IPS DF 6.9 (cell line): ENCODE data around the gene OPN1MW2.
"Not testable (repeated sequence)": the region's sequence is repeated elsewhere in the genome, so short reads cannot be mapped to it uniquely, and the experiment has no call there.

Experiments
- DNase-seq: peaks from one replicate; pipeline ENCODE4 v3.0.0-alpha.2; 2013; ENCODE audit warnings: low read depth, low spot score
- H3K27ac ChIP-seq: one replicate; pipeline ENCODE4 v1.5.1; 2013; ENCODE audit warnings: low read length, control low read depth
- H3K27me3 ChIP-seq: 2 replicates; pipeline ENCODE4 v1.6.1; 2013; ENCODE audit warnings: mild to moderate bottlenecking, low read length; ENCODE audit not compliant: control insufficient read depth, insufficient read depth
- H3K36me3 ChIP-seq: 2 replicates; pipeline ENCODE4 v1.6.1; 2013; ENCODE audit warnings: low read length; ENCODE audit not compliant: control insufficient read depth, insufficient read depth
- H3K4me1 ChIP-seq: 2 replicates; pipeline ENCODE4 v1.6.1; 2013; ENCODE audit warnings: low read length; ENCODE audit not compliant: control insufficient read depth, insufficient read depth
- H3K4me3 ChIP-seq: 2 replicates; pipeline ENCODE4 v1.5.1; 2013; ENCODE audit warnings: mild to moderate bottlenecking, low read length
- H3K9me3 ChIP-seq: 2 replicates; pipeline ENCODE4 v1.6.1; 2013; ENCODE audit warnings: low read length, inconsistent platforms; ENCODE audit not compliant: control insufficient read depth, insufficient read depth
- WGBS: extraction: QIAGEN DNeasy Blood & Tissue Kit; methylation state at CpG from one replicate; pipeline ENCODE4 v1.1.7; 2013; ENCODE audit warnings: mixed read lengths, missing lambda C conversion rate; ENCODE audit not compliant: insufficient read length, insufficient coverage; 5-methylcytosine and 5-hydroxymethylcytosine counted together

OPN1MW2 gene

GRCh38 chrX:154225292-154225691, 5.7 kb downstream of the OPN1MW2 start:
- not testable (repeated sequence) for H3K4me1 ChIP-seq, H3K36me3 ChIP-seq, H3K9me3 ChIP-seq, DNase-seq, H3K27ac ChIP-seq, H3K4me3 ChIP-seq, H3K27me3 ChIP-seq
- no CpG with 5 or more reads among the region's 6 CpGs for WGBS

DNA sequence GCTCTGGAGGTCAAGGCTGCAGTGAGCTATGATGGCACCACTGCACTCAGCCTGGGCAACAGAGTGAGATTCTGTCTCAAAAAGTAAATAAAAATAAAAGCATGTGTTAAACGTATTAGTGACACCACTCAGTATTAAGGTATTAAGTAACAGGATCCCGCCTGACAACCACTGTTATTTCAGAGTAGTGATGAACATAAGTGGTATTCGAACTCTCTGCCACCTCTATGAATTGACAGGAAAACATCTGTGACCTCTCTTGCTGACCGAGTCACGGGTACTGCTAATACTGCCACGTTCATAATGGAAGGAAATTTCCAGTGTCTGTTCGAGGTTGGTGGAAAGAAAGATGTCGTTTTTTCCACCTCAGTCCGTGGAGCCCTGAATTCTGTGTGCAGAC, 7.2 kb downstream of the OPN1MW2 start:
- H3K27me3 ChIP-seq, H3K4me3 ChIP-seq, H3K36me3 ChIP-seq, DNase-seq, H3K27ac ChIP-seq, H3K9me3 ChIP-seq, H3K4me1 ChIP-seq: not testable (repeated sequence)
- no CpG with 5 or more reads among the region's 9 CpGs for WGBS

- H3K4me1 ChIP-seq, H3K4me3 ChIP-seq, H3K9me3 ChIP-seq, H3K27ac ChIP-seq, H3K27me3 ChIP-seq, H3K36me3 ChIP-seq, DNase-seq: not testable (repeated sequence)
- WGBS = no CpG with 5 or more reads among the region's 3 CpGs
These were observed 11.9 kb downstream of the OPN1MW2 start for GRCh38 chrX:154231443-154231842.

GRCh38 chrX:154233620-154234019, 14.1 kb downstream of the OPN1MW2 start:
- WGBS = no CpG with 5 or more reads among the region's 16 CpGs
- not testable (repeated sequence) for H3K4me3 ChIP-seq, H3K27ac ChIP-seq, DNase-seq, H3K36me3 ChIP-seq, H3K4me1 ChIP-seq, H3K27me3 ChIP-seq, H3K9me3 ChIP-seq

DNA sequence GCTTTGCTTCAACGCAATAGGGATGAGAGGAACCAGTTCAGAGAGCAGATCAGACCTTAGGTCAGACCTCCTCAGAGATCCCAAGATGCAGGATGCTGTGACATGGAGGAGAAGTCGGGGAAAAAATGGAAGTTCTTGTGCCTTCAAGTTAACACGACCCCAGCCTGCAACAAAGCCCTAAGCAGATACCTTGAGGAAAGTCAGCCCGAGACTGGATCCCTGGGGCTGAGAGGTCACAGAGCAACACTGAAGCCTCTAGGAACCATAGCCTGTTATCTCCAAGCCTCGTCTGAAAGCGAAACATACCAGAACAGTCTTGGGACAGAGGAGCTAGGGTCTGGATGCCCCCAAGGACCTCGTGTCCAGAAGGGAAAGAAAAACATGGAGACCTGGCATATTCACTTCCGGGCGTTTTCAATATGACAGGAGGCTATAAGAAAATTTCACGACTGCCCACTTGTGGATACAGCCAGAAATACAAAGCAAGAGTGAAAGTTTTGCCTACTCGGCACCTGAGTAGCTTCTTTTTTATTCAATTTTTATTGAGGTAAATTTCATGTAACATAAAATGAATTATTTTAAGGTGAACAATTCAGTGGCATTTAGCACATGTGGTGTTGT, 19.5 kb downstream of the OPN1MW2 start:
- H3K27me3 ChIP-seq, H3K9me3 ChIP-seq, DNase-seq, H3K4me1 ChIP-seq, H3K4me3 ChIP-seq, H3K36me3 ChIP-seq, H3K27ac ChIP-seq: not testable (repeated sequence)
- no CpG with 5 or more reads among the region's 11 CpGs for WGBS

- not testable (repeated sequence) for H3K27me3 ChIP-seq, H3K9me3 ChIP-seq, H3K4me3 ChIP-seq, H3K36me3 ChIP-seq, H3K27ac ChIP-seq, H3K4me1 ChIP-seq, DNase-seq
- no CpG with 5 or more reads among the region's 8 CpGs for WGBS
These were observed 20.5 kb downstream of the OPN1MW2 start for GRCh38 chrX:154239982-154240503.

DNA sequence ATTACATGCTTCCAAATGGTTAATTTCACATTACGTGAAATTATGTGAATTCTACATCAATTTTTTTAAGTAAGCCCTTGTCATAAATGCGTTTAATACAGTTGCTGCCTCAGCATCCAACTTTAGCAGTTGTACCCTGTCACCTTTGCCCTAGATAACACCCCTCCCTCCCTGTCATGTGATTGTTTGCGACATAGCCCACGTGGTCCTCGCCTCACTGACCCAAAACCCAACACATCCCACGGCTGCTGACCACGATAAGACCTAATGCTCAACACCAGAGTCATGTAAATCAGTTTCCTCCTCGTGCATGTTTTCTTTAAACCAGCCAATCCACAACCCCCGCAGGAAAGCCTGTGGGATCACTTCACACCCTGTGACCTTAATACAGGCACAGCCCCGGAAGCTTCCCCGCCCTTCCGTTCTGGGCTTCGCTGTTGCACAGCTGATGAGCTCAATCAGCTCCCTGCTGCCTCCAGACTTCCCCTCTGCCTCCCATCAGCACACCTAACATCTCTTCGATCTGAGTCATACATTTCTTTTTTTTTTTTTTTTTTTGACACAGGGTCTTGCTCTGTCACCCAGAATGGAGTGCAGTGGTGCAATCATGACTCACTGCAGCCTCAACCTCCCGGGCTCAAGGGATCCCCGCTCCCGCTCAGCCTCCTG, 28.0 kb downstream of the OPN1MW2 start:
- WGBS = no CpG with 5 or more reads among the region's 17 CpGs
- not testable (repeated sequence) for H3K4me1 ChIP-seq, DNase-seq, H3K36me3 ChIP-seq, H3K27me3 ChIP-seq, H3K9me3 ChIP-seq, H3K4me3 ChIP-seq, H3K27ac ChIP-seq

- H3K27me3 ChIP-seq, H3K4me1 ChIP-seq, H3K27ac ChIP-seq, DNase-seq, H3K4me3 ChIP-seq, H3K36me3 ChIP-seq, H3K9me3 ChIP-seq: not testable (repeated sequence)
- WGBS = no CpG with 5 or more reads among the region's 10 CpGs
These were observed 28.5 kb downstream of the OPN1MW2 start for GRCh38 chrX:154248076-154248475.

DNA sequence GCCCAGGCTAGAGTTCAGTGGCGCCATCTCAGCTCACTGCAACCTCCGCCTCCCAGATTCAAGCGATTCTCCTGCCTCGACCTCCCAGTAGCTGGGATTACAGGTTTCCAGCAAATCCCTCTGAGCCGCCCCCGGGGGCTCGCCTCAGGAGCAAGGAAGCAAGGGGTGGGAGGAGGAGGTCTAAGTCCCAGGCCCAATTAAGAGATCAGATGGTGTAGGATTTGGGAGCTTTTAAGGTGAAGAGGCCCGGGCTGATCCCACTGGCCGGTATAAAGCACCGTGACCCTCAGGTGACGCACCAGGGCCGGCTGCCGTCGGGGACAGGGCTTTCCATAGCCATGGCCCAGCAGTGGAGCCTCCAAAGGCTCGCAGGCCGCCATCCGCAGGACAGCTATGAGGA, 37.7 kb downstream of the OPN1MW2 start, which contains the start of gene OPN1MW3:
OPN1MW3 (plus strand) TSS at position 301 of the 400 bp plus-strand sequence; CDS start at position 339, 38 bp downstream.
- not testable (repeated sequence) for H3K27me3 ChIP-seq, H3K27ac ChIP-seq, DNase-seq, H3K4me3 ChIP-seq, H3K9me3 ChIP-seq, H3K4me1 ChIP-seq, H3K36me3 ChIP-seq
- WGBS = no CpG with 5 or more reads among the region's 17 CpGs

DNA sequence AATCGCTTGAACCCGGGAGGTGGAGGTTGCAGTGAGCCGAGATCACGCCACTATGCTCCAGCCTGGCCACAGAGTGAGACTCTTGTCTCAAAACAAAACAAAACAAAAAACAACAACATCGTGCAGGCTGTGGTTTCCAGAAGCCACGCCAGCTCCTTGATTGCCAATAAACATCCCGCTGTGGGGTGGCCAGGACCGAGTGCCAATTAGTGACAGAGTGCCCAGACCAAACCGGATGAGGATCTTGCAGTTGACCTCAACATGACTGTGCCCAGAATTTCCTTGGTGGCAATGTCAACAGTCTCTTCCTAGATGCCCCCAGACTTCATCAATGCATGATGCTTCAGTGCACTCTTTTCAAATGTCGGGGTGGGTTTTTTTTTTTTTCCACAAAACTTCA, 39.2 kb downstream of the OPN1MW2 start:
- DNase-seq, H3K27ac ChIP-seq, H3K36me3 ChIP-seq, H3K4me1 ChIP-seq, H3K4me3 ChIP-seq, H3K9me3 ChIP-seq, H3K27me3 ChIP-seq: not testable (repeated sequence)
- WGBS = no CpG with 5 or more reads among the region's 10 CpGs

- H3K4me1 ChIP-seq, DNase-seq, H3K4me3 ChIP-seq, H3K9me3 ChIP-seq, H3K36me3 ChIP-seq, H3K27ac ChIP-seq, H3K27me3 ChIP-seq: not testable (repeated sequence)
- WGBS = no CpG with 5 or more reads among the region's 6 CpGs
These were observed 43.5 kb downstream of the OPN1MW2 start for GRCh38 chrX:154263072-154263471.
